GM18867 (cell line): ENCODE results near the gene WNT3.
"Not testable (repeated sequence)": the region's sequence is repeated elsewhere in the genome, so short reads cannot be mapped to it uniquely, and the experiment has no call there.

Experiments
- ATAC-seq: cut with Tn5 transposase; IDR thresholded peaks from one replicate; pipeline ENCODE4 v1.9.1; 2021; ENCODE audit warnings: mild to moderate bottlenecking, moderate library complexity; ENCODE audit not compliant: unreplicated experiment

The WNT3 gene

GRCh38 chr17:46815474-46816353, 2.8 kb downstream of the WNT3 start:
- ATAC-seq = no peak

- no peak for ATAC-seq
These were observed 4.0 kb downstream of the WNT3 start for GRCh38 chr17:46814446-46814845.

- no peak for ATAC-seq
These were observed 4.6 kb downstream of the WNT3 start for GRCh38 chr17:46813920-46814319.

GRCh38 chr17:46812624-46813318, 5.7 kb downstream of the WNT3 start:
- no peak for ATAC-seq

- no peak for ATAC-seq
These were observed 6.4 kb downstream of the WNT3 start for GRCh38 chr17:46811978-46812583.

GRCh38 chr17:46810837-46811236, 7.7 kb downstream of the WNT3 start:
- ATAC-seq = no peak

- no peak for ATAC-seq
These were observed 9.4 kb downstream of the WNT3 start for GRCh38 chr17:46809110-46809571.

GRCh38 chr17:46805771-46806170, 12.7 kb downstream of the WNT3 start:
- no peak for ATAC-seq

GRCh38 chr17:46803544-46803943, 14.9 kb downstream of the WNT3 start:
- ATAC-seq = no peak

GRCh38 chr17:46802800-46803199, 15.7 kb downstream of the WNT3 start:
- no peak for ATAC-seq

GRCh38 chr17:46800573-46800972, 17.9 kb downstream of the WNT3 start:
- no peak for ATAC-seq

GRCh38 chr17:46796956-46797530, 21.4 kb downstream of the WNT3 start:
- ATAC-seq = no peak

- no peak for ATAC-seq
These were observed 22.0 kb downstream of the WNT3 start for GRCh38 chr17:46796524-46796923.

- ATAC-seq = no peak
These were observed 22.4 kb downstream of the WNT3 start for GRCh38 chr17:46796084-46796483.

- no peak for ATAC-seq
These were observed 23.0 kb downstream of the WNT3 start for GRCh38 chr17:46795379-46795952.

GRCh38 chr17:46794318-46794717, 24.2 kb downstream of the WNT3 start:
- ATAC-seq = no peak

GRCh38 chr17:46793541-46793940, 25.0 kb downstream of the WNT3 start:
- ATAC-seq = no peak

GRCh38 chr17:46793023-46793422, 25.5 kb downstream of the WNT3 start:
- ATAC-seq = not testable (repeated sequence)

- ATAC-seq = no peak
These were observed 26.4 kb downstream of the WNT3 start for GRCh38 chr17:46792071-46792470.

GRCh38 chr17:46791531-46791930, 27.0 kb downstream of the WNT3 start:
- ATAC-seq = no peak

GRCh38 chr17:46790216-46790615, 28.3 kb downstream of the WNT3 start:
- ATAC-seq = no peak
